ENCODE measurements around the gene OR2J1. TPM values are rescaled to one million over a fixed set of nuclear protein-coding genes. Genes with fewer than 3 reads are reported as not detected.

Gene OR2J1
- total RNA-seq, 2 experiments from 2014 or later, result not detected

DNA sequence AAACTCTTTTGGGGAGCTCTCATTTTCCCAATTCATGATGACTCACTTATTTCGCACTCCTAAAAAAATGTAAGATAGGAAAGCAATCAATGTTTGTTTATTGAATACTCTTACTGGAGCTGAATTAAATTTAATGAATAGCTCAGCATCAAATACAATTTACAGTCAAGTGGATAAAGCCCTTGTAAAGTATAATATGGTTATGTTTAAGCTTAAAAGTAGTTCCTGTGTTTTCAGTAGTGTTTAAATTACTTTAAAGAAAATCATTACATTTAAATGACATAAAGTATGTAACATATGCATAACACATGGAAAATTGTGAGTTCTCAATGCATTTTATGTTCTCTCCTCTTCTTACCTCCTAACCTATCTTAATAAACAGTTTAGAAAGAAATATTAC, 12.1 kb upstream of the OR2J1 start, which contains the start of gene OR2B3:
OR2B3 (minus strand) TSS at position 101 of the 400 bp plus-strand sequence; CDS start at position 36, 65 bp downstream.
- BruUV-seq (replicated peaks), result no TSS peak
- POLR2A ChIA-PET, result no interaction called here

DNA sequence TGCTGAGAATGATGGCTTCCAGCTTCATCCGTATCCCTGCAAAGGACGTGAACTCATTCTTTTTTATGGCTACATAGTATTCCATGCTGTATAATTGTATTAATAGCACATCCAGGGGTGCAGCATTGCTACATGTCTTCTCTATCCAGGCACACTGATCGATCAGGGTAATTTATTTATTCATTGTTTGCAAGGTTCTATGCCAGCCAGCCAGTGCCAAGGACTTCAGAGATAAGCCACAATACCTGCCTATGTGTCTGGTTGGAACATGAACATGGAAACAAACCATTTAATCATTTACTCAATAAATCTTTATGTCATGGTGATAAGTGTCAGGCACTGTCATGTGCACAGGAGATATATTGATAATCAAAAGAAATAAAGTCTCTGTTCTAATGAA, 6.3 kb upstream of the OR2J1 start:
- H3K9me2 ChIP-seq (ENCODE audit: insufficient read depth, low read length), result no peaks in the 10 kb centered on the region
- no peak for TF ChIP-seq EZH2phosphoT487 (IDR thresholded peaks at IDR 0.05; ENCODE audit: borderline replicate concordance, low read depth, low read length)
- TF ChIP-seq, protein P1, sequence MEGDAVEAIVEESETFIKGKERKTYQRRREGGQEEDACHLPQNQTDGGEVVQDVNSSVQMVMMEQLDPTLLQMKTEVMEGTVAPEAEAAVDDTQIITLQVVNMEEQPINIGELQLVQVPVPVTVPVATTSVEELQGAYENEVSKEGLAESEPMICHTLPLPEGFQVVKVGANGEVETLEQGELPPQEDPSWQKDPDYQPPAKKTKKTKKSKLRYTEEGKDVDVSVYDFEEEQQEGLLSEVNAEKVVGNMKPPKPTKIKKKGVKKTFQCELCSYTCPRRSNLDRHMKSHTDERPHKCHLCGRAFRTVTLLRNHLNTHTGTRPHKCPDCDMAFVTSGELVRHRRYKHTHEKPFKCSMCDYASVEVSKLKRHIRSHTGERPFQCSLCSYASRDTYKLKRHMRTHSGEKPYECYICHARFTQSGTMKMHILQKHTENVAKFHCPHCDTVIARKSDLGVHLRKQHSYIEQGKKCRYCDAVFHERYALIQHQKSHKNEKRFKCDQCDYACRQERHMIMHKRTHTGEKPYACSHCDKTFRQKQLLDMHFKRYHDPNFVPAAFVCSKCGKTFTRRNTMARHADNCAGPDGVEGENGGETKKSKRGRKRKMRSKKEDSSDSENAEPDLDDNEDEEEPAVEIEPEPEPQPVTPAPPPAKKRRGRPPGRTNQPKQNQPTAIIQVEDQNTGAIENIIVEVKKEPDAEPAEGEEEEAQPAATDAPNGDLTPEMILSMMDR (conservative IDR thresholded peaks at IDR 0.05; ENCODE audit: low read length), result no peak
- H3K4me2 ChIP-seq (ENCODE audit: low read length), result no peak overlapping the region
- no peaks in the 10 kb centered on the region for H3K4me1 ChIP-seq (ENCODE audit: insufficient read depth, low read length, poor library complexity, severe bottlenecking)
- H3K9me3 ChIP-seq (ENCODE audit: low read length), result no peaks in the 10 kb centered on the region
- no peak overlapping the region for H3K27ac ChIP-seq (ENCODE audit: low read depth, low read length, poor library complexity, severe bottlenecking)
- ChIA-PET CTCF (ENCODE audit: unreplicated experiment) (no interaction called here), POLR2A (no interaction called here)
- intact Hi-C loops (cut with micrococcal nuclease; ENCODE audit: unreplicated experiment), result no loop called here
- no peak overlapping the region for H2AFZ ChIP-seq (ENCODE audit: low read length)
- no peak overlapping the region for H3K4me3 ChIP-seq (ENCODE audit: low read depth, low read length, poor library complexity, severe bottlenecking)
- no peaks in the 10 kb centered on the region for H3K36me3 ChIP-seq (ENCODE audit: insufficient read depth, low read length)
- H3K79me2 ChIP-seq (ENCODE audit: insufficient read depth, low read depth, low read length), result no peaks in the 10 kb centered on the region
- no peak for DNase-seq (ENCODE audit: low spot score)
- BruUV-seq (replicated peaks), result no TSS peak
- no peaks in the 10 kb centered on the region for H4K20me1 ChIP-seq (ENCODE audit: insufficient read depth, low read length)

More for the DNA sequence above, 12.1 kb upstream of the OR2J1 start, which contains the start of gene OR2B3:
- Histone ChIP-seq H3K4me3 (ENCODE audit: low read depth, low read length, poor library complexity, severe bottlenecking) (no peak within 1 kb of the TSS), H4K20me1 (ENCODE audit: insufficient read depth, low read length) (no peaks in the 10 kb centered on the region), H3K27ac (ENCODE audit: low read depth, low read length, poor library complexity, severe bottlenecking) (no peak within 1 kb of the TSS), H3K36me3 (ENCODE audit: insufficient read depth, low read length) (no peaks in the 10 kb centered on the region), H3K4me1 (ENCODE audit: insufficient read depth, low read length, poor library complexity, severe bottlenecking) (no peaks in the 10 kb centered on the region), H3K9me3 (ENCODE audit: low read length) (no peaks in the 10 kb centered on the region), H2AFZ (ENCODE audit: low read length) (no peak within 1 kb of the TSS), H3K4me2 (ENCODE audit: low read length) (no peak within 1 kb of the TSS), H3K9me2 (ENCODE audit: insufficient read depth, low read length) (no peaks in the 10 kb centered on the region), H3K79me2 (ENCODE audit: insufficient read depth, low read depth, low read length) (no peaks in the 10 kb centered on the region)
- CTCF ChIA-PET (ENCODE audit: unreplicated experiment), result no interaction called here
- DNase-seq (ENCODE audit: low spot score), result no peak
- TF ChIP-seq, protein P1 (conservative IDR thresholded peaks at IDR 0.05; ENCODE audit: low read length), result no peak
- no peak for TF ChIP-seq EZH2phosphoT487 (IDR thresholded peaks at IDR 0.05; ENCODE audit: borderline replicate concordance, low read depth, low read length)
- intact Hi-C loops (cut with micrococcal nuclease; ENCODE audit: unreplicated experiment), result no loop called here

DNA sequence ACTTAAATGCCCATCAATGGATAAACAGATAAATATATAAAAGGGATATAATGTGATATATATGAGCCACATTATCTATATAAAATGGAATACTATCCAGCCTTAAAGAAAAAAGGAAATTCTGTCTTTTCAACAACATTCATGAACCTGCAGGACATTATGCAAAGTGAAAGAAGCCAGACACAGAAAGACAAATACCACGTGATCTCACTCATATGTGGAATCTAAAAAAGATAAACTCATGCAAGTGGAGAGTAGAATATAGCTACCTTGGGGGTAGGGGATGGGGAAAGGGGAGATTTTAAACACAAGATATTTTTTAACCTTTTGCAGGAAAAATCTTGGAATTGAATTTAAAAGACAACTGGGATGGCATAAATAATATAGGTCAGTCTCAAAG, 1.5 kb upstream of the OR2J1 start:
- Histone ChIP-seq H3K4me1 (ENCODE audit: insufficient read depth, low read length, poor library complexity, severe bottlenecking) (no peaks in the 10 kb centered on the region), H3K9me2 (ENCODE audit: insufficient read depth, low read length) (no peaks in the 10 kb centered on the region), H3K4me3 (ENCODE audit: low read depth, low read length, poor library complexity, severe bottlenecking) (no peak overlapping the region), H2AFZ (ENCODE audit: low read length) (no peak overlapping the region), H3K36me3 (ENCODE audit: insufficient read depth, low read length) (no peaks in the 10 kb centered on the region), H3K27ac (ENCODE audit: low read depth, low read length, poor library complexity, severe bottlenecking) (no peak overlapping the region), H3K79me2 (ENCODE audit: insufficient read depth, low read depth, low read length) (no peaks in the 10 kb centered on the region), H3K9me3 (ENCODE audit: low read length) (no peaks in the 10 kb centered on the region), H3K4me2 (ENCODE audit: low read length) (no peak overlapping the region), H4K20me1 (ENCODE audit: insufficient read depth, low read length) (no peaks in the 10 kb centered on the region)
- intact Hi-C loops (cut with micrococcal nuclease; ENCODE audit: unreplicated experiment), result no loop called here
- DNase-seq (ENCODE audit: low spot score), result no peak
- CTCF ChIA-PET (ENCODE audit: unreplicated experiment), result no interaction called here
- POLR2A ChIA-PET, result no interaction called here
- BruUV-seq (replicated peaks), result no TSS peak
- TF ChIP-seq, protein P1 (conservative IDR thresholded peaks at IDR 0.05; ENCODE audit: low read length), result no peak
- no peak for TF ChIP-seq EZH2phosphoT487 (IDR thresholded peaks at IDR 0.05; ENCODE audit: borderline replicate concordance, low read depth, low read length)
